Nucleus accumbens (tissue), 56 donors: ENCODE data around the gene ACIN1.

Source experiments
- DNase-seq, 56 donors: peaks; one replicate each; lab custom pipeline; 2025; lab: John Stamatoyannopoulos, UW

ACIN1 gene

GRCh38 chr14:23066855-23067744 is 27.8 kb downstream of the ACIN1 start:
- no peak for DNase-seq

GRCh38 chr14:23066368-23066767 is 28.6 kb downstream of the ACIN1 start:
- DNase-seq: no peak

- no peak for DNase-seq
Observed at GRCh38 chr14:23063601-23064000, 31.3 kb downstream of the ACIN1 start.

GRCh38 chr14:23062002-23062401 is 32.9 kb downstream of the ACIN1 start:
- DNase-seq: no peak

GRCh38 chr14:23060536-23061260 is 34.2 kb downstream of the ACIN1 start:
- DNase-seq: no peak

GRCh38 chr14:23058654-23059504 is 36.1 kb downstream of the ACIN1 start:
- DNase-seq: no peak

- no peak for DNase-seq
Observed at GRCh38 chr14:23057757-23058653, 36.9 kb downstream of the ACIN1 start.

- DNase-seq: no peak
Observed at GRCh38 chr14:23056956-23057756, 37.8 kb downstream of the ACIN1 start, which contains the start of gene CDH24. TSS of gene CDH24 (minus strand) at chr14:23057520. CDS start at chr14:23055733, 1,787 bp downstream.

- DNase-seq: no peak
Observed at GRCh38 chr14:23056145-23056955, 38.6 kb downstream of the ACIN1 start.

GRCh38 chr14:23055621-23056144 is 39.3 kb downstream of the ACIN1 start:
- no peak for DNase-seq

GRCh38 chr14:23055147-23055550 is 39.8 kb downstream of the ACIN1 start:
- no peak for DNase-seq

GRCh38 chr14:23054000-23054811 is 40.7 kb downstream of the ACIN1 start:
- no peak for DNase-seq

- DNase-seq: no peak
Observed at GRCh38 chr14:23053426-23053825, 41.5 kb downstream of the ACIN1 start.

- no peak for DNase-seq
Observed at GRCh38 chr14:23052671-23053070, 42.3 kb downstream of the ACIN1 start.

GRCh38 chr14:23052182-23052623 is 42.7 kb downstream of the ACIN1 start:
- DNase-seq: no peak

GRCh38 chr14:23051141-23052057 is 43.5 kb downstream of the ACIN1 start:
- DNase-seq: no peak
